Sigmoid colon (tissue), 4 donors: Measurements from ENCODE around the gene MSH2.

Experiments
- CTCF ChIP-seq, 4 experiments: fragments of 450-650 bp in 3 of 4; fragments of 200-600 bp in 1 of 4; IDR thresholded peaks; one replicate each; pipeline ENCODE4 v1.5.1; 2016 to 2019; ENCODE audit warnings: antibody characterized with exemption in 4 of 4, mild to moderate bottlenecking in 3 of 4, moderate library complexity in 2 of 4
- EP300 ChIP-seq, 4 donors: sonication (generic); formaldehyde crosslinking; IDR thresholded peaks; one replicate each; pipeline ENCODE4 v1.6.1; 2017; ENCODE audit warnings: antibody characterized with exemption in 4 of 4
- POLR2A ChIP-seq, 2 donors: fragments of 450-650 bp; IDR thresholded peaks; one replicate each; pipeline ENCODE4 v1.6.1; 2016; ENCODE audit warnings: antibody characterized with exemption in 2 of 2, mild to moderate bottlenecking in 2 of 2, moderate library complexity in 2 of 2
- POLR2AphosphoS5 ChIP-seq, 4 donors: sonication (generic); formaldehyde crosslinking; IDR thresholded peaks; one replicate each; pipeline ENCODE4 v1.6.1; 2017; ENCODE audit warnings: antibody characterized with exemption in 4 of 4

GRCh38 chr2:47455411-47455810 lies 52.5 kb downstream of the MSH2 start:
- TF ChIP-seq EP300 (IDR thresholded peaks at IDR 0.05) (no peak), CTCF (IDR thresholded peaks at IDR 0.05) (no peak), POLR2A (IDR thresholded peaks at IDR 0.05) (no peak), POLR2AphosphoS5 (IDR thresholded peaks at IDR 0.05) (no peak)
